WTC11 (cell line): ENCODE data around the gene HDGF. TPM values are rescaled to one million over a fixed set of nuclear protein-coding genes. Genes with fewer than 3 reads are reported as not detected.

Experiments used
- ATAC-seq: fragments of 200-7000 bp; cut with Tn5 transposase; 2 replicates; pipeline ENCODE4 v1.10.0; 2021; ENCODE audit warnings: mild to moderate bottlenecking, moderate library complexity
- CTCF ChIA-PET: fragments of 300-600 bp; sonication (Branson Sonifier 250); formaldehyde crosslinking; loops from one replicate; lab custom pipeline; 2021; ENCODE audit warnings: antibody characterized with exemption; lab: Charles Lee
- POLR2A ChIA-PET: fragments of 350-600 bp; sonication (Branson Sonifier 250); formaldehyde crosslinking; loops from one replicate; lab custom pipeline; 2021; ENCODE audit warnings: antibody characterized with exemption; lab: Charles Lee
- DNase-seq: peaks from one replicate; pipeline ENCODE4 v3.0.0; 2021; ENCODE audit warnings: low spot score
- H3K27ac Mint-ChIP-seq: 2 replicates; pipeline ENCODE4 v1.8.0; 2021; ENCODE audit warnings: mixed read lengths
- H3K27me3 Mint-ChIP-seq: 2 replicates; pipeline ENCODE4 v1.8.0; 2021; ENCODE audit warnings: low read depth, mild to moderate bottlenecking, moderate library complexity, mixed read lengths
- H3K36me3 Mint-ChIP-seq: 2 replicates; pipeline ENCODE4 v1.8.0; 2021; ENCODE audit warnings: mixed read lengths
- H3K4me1 Mint-ChIP-seq: 2 replicates; pipeline ENCODE4 v1.8.0; 2022; ENCODE audit warnings: mixed read lengths
- H3K4me3 Mint-ChIP-seq: 2 replicates; pipeline ENCODE4 v1.8.0; 2021; ENCODE audit warnings: mild to moderate bottlenecking, moderate library complexity, mixed read lengths
- H3K9me3 Mint-ChIP-seq: 2 replicates; pipeline ENCODE4 v1.8.0; 2021; ENCODE audit warnings: mixed read lengths
- AFF4 ChIP-seq: sonication (generic); formaldehyde crosslinking; IDR thresholded peaks from 2 replicates; pipeline ENCODE4 v1.8.1; 2023; ENCODE audit warnings: mild to moderate bottlenecking, missing genetic modification reagents, borderline replicate concordance
- AR ChIP-seq: fragments of 250-450 bp; sonication (Bioruptor Pico); IDR thresholded peaks from 2 replicates; pipeline ENCODE4 v1.9.0; 2021; ENCODE audit warnings: mild to moderate bottlenecking
- ATF3 ChIP-seq: sonication (generic); formaldehyde crosslinking; conservative IDR thresholded peaks from 2 replicates; pipeline ENCODE4 v1.8.1; 2022; ENCODE audit warnings: mild to moderate bottlenecking, missing genetic modification reagents
- CDX4 ChIP-seq: fragments of 250-450 bp; sonication (Bioruptor Pico); IDR thresholded peaks from 2 replicates; pipeline ENCODE4 v1.9.0; 2021; ENCODE audit warnings: moderate library complexity, mild to moderate bottlenecking, inconsistent platforms, borderline replicate concordance
- CREM ChIP-seq: sonication (generic); formaldehyde crosslinking; IDR thresholded peaks from 2 replicates; pipeline ENCODE4 v1.8.1; 2022; ENCODE audit warnings: mild to moderate bottlenecking, missing genetic modification reagents, moderate library complexity
- EMX1 ChIP-seq: fragments of 250-450 bp; sonication (Bioruptor Pico); IDR thresholded peaks from 2 replicates; pipeline ENCODE4 v1.8.0; 2021; ENCODE audit warnings: mild to moderate bottlenecking
- FOXJ3 ChIP-seq: sonication (generic); formaldehyde crosslinking; IDR thresholded peaks from 2 replicates; pipeline ENCODE4 v1.9.0; 2021; ENCODE audit warnings: missing genetic modification reagents, mild to moderate bottlenecking, borderline replicate concordance
- FOXK1 ChIP-seq: sonication (generic); formaldehyde crosslinking; IDR thresholded peaks from 2 replicates; pipeline ENCODE4 v1.8.0; 2022; ENCODE audit warnings: mild to moderate bottlenecking, moderate library complexity, missing genetic modification reagents
- FOXP4 ChIP-seq: sonication (generic); formaldehyde crosslinking; IDR thresholded peaks from 2 replicates; pipeline ENCODE4 v1.8.0; 2022; ENCODE audit warnings: mild to moderate bottlenecking, missing genetic modification reagents
- KAT7 ChIP-seq: sonication (generic); formaldehyde crosslinking; IDR thresholded peaks from 2 replicates; pipeline ENCODE4 v1.8.1; 2023; ENCODE audit warnings: missing genetic modification reagents, mild to moderate bottlenecking, borderline replicate concordance
- MYBL2 ChIP-seq: sonication (generic); formaldehyde crosslinking; IDR thresholded peaks from 2 replicates; pipeline ENCODE4 v1.8.1; 2023; ENCODE audit warnings: mild to moderate bottlenecking, moderate library complexity, missing genetic modification reagents
- NFATC4 ChIP-seq: fragments of 250-450 bp; sonication (Bioruptor Pico); IDR thresholded peaks from 2 replicates; pipeline ENCODE4 v1.9.0; 2021; ENCODE audit warnings: mild to moderate bottlenecking
- NFYB ChIP-seq: sonication (generic); formaldehyde crosslinking; conservative IDR thresholded peaks from 2 replicates; pipeline ENCODE4 v1.8.0; 2022; ENCODE audit warnings: low read depth, missing genetic modification reagents
- TCF7 ChIP-seq: sonication (generic); formaldehyde crosslinking; IDR thresholded peaks from 2 replicates; pipeline ENCODE4 v1.8.0; 2022; ENCODE audit warnings: mild to moderate bottlenecking, low read depth, missing genetic modification reagents, moderate library complexity
- USF2 ChIP-seq: sonication (generic); formaldehyde crosslinking; IDR thresholded peaks from 2 replicates; pipeline ENCODE4 v1.8.1; 2023; ENCODE audit warnings: mild to moderate bottlenecking, missing genetic modification reagents, moderate library complexity
- ZBTB43 ChIP-seq: sonication (generic); formaldehyde crosslinking; IDR thresholded peaks from 2 replicates; pipeline ENCODE4 v1.8.1; 2023; ENCODE audit warnings: mild to moderate bottlenecking, missing genetic modification reagents
- ZMAT4 ChIP-seq: fragments of 250-450 bp; sonication (Bioruptor Pico); IDR thresholded peaks from 2 replicates; pipeline ENCODE4 v1.9.0; 2021; ENCODE audit warnings: mild to moderate bottlenecking
- ZNF219 ChIP-seq: sonication (generic); formaldehyde crosslinking; IDR thresholded peaks from 2 replicates; pipeline ENCODE4 v1.8.0; 2023; ENCODE audit warnings: missing genetic modification reagents, mild to moderate bottlenecking, borderline replicate concordance
- ZNF263 ChIP-seq: sonication (generic); formaldehyde crosslinking; IDR thresholded peaks from 2 replicates; pipeline ENCODE4 v1.8.1; 2022; ENCODE audit warnings: low read depth, mild to moderate bottlenecking, moderate library complexity, missing genetic modification reagents
- ZNF317 ChIP-seq: sonication (generic); formaldehyde crosslinking; IDR thresholded peaks from 2 replicates; pipeline ENCODE4 v1.8.1; 2023; ENCODE audit warnings: low read depth, mild to moderate bottlenecking, moderate library complexity, missing genetic modification reagents, borderline replicate concordance
- ZNF671 ChIP-seq: fragments of 250-450 bp; sonication (Bioruptor Pico); IDR thresholded peaks from 2 replicates; pipeline ENCODE4 v1.8.0; 2021; ENCODE audit warnings: mild to moderate bottlenecking
- ZSCAN18 ChIP-seq: fragments of 250-450 bp; sonication (Bioruptor Pico); IDR thresholded peaks from 2 replicates; pipeline ENCODE4 v2.1.2; 2022; ENCODE audit warnings: mild to moderate bottlenecking, moderate library complexity
- total RNA-seq: library from RNA; stranded (reverse); gene quantifications from 3 replicates; pipeline ENCODE4 v1.2.3, GENCODE V29; 2021

The HDGF gene
- total RNA-seq, 1 experiment from 2014 or later: 339 TPM

GRCh38 chr1:156751757-156752481 lies 444 bp upstream of the HDGF start:
- ChIA-PET POLR2A (interaction anchor here (0.5 to 2.3 kb wide), 16 partner anchors 9 to 176 kb away, joined by 3 to 36 read pairs (median 5); partner anchors contain the start of genes CRABP2, ISG20L2, METTL25B and MRPL24), CTCF (interaction anchor here (0.5 to 4.6 kb wide), 25 partner anchors 9 to 176 kb away, joined by 3 to 43 read pairs (median 4); partner anchors contain the start of genes BCAN, CRABP2, ISG20L2 and METTL25B)
- H3K4me1 Mint-ChIP-seq: peaks cover 43% of the 10 kb centered on the region
- peak; percentile 91 for TF ChIP-seq FOXP4 (CRISPR knock-in tag)
- TF ChIP-seq USF2 (CRISPR knock-in tag): no peak
- TF ChIP-seq MYBL2 (CRISPR knock-in tag): peak; percentile 93
- TF ChIP-seq ZBTB43 (CRISPR knock-in tag): peak; percentile 68; the same call in 1 of the 2 replicates
- no peak for TF ChIP-seq ZMAT4 (CRISPR knock-in tag)
- no peak for TF ChIP-seq CDX4 (CRISPR knock-in tag)
- no peak for TF ChIP-seq ATF3 (CRISPR knock-in tag)
- TF ChIP-seq NFYB (CRISPR knock-in tag): peak; percentile 78
- 0 out of 2 replicates have a peak, but pooled peaks have one; percentile 46 for TF ChIP-seq EMX1 (CRISPR knock-in tag)
- peak; percentile 92 for TF ChIP-seq FOXK1 (CRISPR knock-in tag)
- no peak for TF ChIP-seq AR (CRISPR knock-in tag)
- no peak for TF ChIP-seq TCF7 (CRISPR knock-in tag)
- TF ChIP-seq ZNF317 (CRISPR knock-in tag): 0 out of 2 replicates have a peak, but pooled peaks have one; percentile 30
- peak; percentile 74; the same call in 1 of the 2 replicates for TF ChIP-seq ZNF219 (CRISPR knock-in tag)
- TF ChIP-seq ZNF671 (CRISPR knock-in tag): no peak
- TF ChIP-seq ZSCAN18 (CRISPR knock-in tag): no peak
- TF ChIP-seq ZNF263: peak; percentile 96
- no peak for TF ChIP-seq AFF4 (CRISPR knock-in tag)
- no peak for TF ChIP-seq NFATC4 (CRISPR knock-in tag)
- peak; percentile 53; the same call in 1 of the 2 replicates for TF ChIP-seq CREM (CRISPR knock-in tag)
- TF ChIP-seq KAT7 (CRISPR knock-in tag): no peak
- no peak for TF ChIP-seq FOXJ3 (CRISPR knock-in tag)

More at GRCh38 chr1:156751757-156752481, 444 bp upstream of the HDGF start:
- Mint-ChIP-seq H3K9me3 (no peaks in the 10 kb centered on the region), H3K27me3 (no peaks in the 10 kb centered on the region), H3K27ac (peak overlapping the region; percentile 97), H3K36me3 (no peaks in the 10 kb centered on the region), H3K4me3 (peak overlapping the region; percentile 96)
- ATAC-seq: peak; percentile 67
- DNase-seq: peak; percentile 97
